ENCODE data around the gene NATD1. TPM values are rescaled to one million over a fixed set of nuclear protein-coding genes. Genes with fewer than 3 reads are reported as not detected.

NATD1 gene
- total RNA-seq, 1 donor from 2014 or later: 21.4 TPM

DNA sequence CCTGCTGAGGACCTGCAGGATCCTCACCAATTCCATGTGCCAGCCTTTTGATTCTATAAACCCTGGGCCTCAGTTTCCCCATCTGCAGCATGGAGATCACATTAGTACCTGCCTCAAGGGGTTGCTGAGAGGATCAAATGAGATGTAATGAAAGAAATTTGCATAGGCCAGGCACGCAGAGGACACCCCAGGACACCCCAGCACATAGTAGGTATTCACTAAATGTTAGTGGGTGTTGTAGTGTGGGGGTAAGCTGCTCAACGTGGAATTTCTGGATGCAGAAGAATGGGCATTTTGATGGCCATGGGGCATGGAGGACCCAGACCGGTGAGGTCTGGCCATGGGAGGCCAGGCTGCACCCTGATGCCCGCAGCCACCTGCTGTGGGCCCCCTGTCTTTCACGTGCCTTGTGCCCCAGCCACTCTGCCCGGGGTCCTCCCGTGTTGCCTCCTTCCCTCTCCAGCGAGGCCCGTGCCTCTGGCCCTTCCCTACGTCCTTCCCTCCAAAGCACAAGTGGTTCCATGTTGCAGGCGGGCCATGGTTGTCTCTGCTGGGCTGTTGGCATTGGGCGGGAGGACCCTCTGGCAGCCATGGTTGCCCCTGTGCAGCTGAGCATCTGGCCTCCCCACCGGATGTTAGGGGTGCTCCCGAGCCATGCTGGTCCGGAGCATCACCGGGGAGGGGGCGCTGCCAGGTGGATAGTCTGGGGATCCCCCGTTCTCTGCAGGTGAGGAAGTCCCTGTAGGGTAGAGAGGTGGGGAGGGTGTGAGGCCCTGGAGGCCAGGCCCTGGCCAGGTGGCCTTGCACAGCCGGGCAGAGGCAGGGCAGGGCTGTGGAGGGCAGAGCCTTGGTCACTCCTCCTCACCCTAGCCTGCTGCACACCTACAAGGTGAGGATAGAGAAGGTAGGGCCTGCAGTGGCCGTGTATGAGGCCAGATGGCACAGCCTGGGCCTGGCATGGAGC lies 39.9 kb upstream of the NATD1 start:
- ATAC-seq (no peak), DNase-seq (ENCODE audit: missing footprints) (no peak)
- intact Hi-C loops (cut with DNase I): no loop called here

DNA sequence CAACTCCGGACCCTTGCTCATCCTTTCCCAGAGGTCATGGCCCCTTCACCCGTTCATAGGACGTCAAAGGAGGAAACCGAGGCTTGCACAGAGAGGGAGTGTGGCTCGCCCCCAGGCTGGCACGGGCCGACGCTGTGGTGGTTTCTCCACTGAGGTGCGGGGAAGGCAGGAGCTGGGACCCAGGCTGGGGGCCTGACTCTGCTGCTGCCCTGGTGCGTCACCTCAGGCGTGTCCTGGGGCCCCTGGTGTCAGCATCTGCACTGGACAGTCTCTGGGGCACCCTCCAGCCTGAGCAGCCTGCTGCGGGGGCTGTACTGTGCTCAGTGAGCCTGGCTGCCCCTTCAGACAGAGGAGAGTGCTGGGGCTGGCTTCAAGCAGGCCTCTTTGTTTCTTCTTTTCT lies 38.7 kb upstream of the NATD1 start:
- ATAC-seq (no peak), DNase-seq (ENCODE audit: missing footprints) (no peak)
- intact Hi-C loops (cut with DNase I): no loop called here

DNA sequence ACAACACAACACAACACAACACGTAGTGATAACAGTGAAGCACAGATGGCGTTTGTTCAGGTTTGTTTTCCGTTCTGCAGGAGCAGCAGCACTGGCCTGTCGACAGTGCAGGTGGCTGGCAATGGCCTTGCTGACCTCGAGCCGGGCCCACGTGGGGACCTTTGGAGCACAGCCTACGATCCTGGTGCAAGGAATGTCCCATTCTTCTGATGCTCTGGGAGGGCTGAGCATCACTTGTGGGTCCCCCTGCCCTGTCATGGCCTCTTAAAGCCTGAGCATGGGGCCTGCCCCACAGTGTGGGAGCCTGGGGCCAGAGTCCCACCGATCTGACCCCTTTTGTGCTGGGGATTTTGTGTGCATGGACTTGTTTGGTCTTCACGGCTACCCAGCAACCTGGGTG lies 38.1 kb upstream of the NATD1 start:
- no peak for DNase-seq (ENCODE audit: missing footprints)
- no peak for ATAC-seq
- intact Hi-C loops (cut with DNase I): no loop called here

DNA sequence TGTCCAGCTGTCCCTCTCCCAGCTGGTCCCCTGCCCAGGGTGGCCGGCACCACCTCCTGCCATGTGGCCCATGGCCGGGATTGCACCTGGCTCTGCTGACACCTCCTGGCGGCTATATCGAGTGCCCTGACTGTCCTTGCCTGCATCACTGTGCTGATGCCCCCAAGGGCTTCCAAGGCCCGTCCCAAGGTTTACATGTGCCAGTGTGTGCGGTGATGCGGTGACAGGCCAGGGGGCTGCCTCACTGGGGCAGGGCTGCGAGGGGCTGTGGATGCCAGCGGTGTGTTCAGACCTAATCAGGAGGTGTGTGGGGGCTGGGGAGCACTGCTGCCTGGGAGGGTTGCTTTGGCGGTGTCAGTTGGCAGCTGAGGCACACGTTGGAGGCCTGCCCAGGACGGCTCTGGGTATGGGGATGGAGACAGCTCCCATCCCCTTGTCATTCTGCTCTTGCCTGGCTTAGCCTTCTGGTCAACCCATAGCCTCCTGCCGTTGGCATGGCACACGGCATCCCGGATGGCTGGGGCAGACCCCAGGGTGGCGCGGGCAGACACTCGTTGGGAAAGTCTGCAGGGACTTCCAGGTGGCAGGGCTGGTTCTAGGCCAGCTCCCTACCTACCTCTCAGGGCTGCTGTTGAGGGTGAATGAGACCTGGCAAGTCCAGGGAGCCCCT lies 36.8 kb upstream of the NATD1 start:
- peak; percentile 86 for DNase-seq (ENCODE audit: missing footprints)
- ATAC-seq: peak; percentile 64
- intact Hi-C loops (cut with DNase I): loop anchor here (5.0 kb wide), 1 partner anchor 82 kb away; no protein-coding TSS in a partner anchor

DNA sequence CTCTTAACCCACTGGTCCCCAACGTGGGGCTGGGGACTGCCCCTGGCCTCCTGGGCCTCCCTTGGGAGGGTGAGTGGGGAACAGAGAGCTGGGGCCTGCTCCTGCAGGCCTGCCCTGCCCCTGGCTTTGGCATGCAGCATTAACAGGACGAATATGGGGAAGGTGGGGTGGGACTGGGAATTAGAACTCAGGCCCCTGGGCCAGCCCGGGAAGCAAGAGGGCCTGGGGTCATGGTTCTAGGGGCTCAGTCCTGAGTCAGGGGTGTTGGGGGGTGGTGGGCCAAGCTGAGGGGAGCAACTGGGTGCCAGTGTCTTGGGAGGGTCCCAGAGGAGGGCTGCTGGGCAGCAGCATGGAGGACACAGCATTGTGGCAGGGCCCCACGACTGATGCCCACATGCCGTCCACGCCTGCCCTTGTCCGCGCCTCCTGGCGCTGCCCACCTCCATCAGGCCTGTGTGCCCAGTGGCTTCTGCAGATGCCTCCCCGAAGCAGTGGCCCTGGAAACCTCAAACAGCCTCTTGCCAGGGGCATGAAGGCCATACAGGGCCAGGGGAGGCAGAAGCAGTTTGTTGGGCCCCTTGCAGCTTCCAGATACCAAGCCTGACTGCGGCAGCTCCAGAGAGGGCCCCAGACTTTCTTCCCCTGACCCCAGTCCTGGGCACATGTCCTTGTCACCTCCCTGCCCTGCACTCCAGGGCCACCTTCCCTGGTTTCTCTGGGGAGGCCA lies 36.1 kb upstream of the NATD1 start:
- no peak for DNase-seq (ENCODE audit: missing footprints)
- no peak for ATAC-seq
- intact Hi-C loops (cut with DNase I): loop anchor here (5.0 kb wide), 1 partner anchor 83 kb away; no protein-coding TSS in a partner anchor

DNA sequence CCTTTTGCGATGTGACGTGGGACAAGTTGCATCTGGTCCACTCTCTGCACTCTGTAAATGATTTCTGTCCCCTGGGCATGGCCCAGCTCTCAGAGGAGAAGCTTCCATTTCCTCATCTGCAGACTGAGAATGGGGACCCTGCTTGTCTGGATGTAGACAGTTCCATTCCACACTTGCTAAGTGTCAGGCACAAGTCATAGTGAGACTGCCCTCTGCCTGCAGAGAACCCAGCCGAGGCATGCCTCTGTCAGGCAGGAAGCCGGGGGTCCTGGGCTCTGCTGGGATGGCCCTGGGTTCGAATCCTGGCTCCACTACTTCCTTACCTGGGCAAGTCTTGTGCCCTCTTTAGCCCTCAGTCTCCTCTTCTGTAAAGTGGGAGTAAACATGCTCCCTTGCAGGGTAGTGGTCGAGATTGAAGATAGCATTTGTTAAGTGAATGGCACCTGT lies 35.4 kb upstream of the NATD1 start:
- intact Hi-C loops (cut with DNase I): loop anchor here (5.0 kb wide), 1 partner anchor 84 kb away; no protein-coding TSS in a partner anchor
- ATAC-seq (no peak), DNase-seq (ENCODE audit: missing footprints) (no peak)

DNA sequence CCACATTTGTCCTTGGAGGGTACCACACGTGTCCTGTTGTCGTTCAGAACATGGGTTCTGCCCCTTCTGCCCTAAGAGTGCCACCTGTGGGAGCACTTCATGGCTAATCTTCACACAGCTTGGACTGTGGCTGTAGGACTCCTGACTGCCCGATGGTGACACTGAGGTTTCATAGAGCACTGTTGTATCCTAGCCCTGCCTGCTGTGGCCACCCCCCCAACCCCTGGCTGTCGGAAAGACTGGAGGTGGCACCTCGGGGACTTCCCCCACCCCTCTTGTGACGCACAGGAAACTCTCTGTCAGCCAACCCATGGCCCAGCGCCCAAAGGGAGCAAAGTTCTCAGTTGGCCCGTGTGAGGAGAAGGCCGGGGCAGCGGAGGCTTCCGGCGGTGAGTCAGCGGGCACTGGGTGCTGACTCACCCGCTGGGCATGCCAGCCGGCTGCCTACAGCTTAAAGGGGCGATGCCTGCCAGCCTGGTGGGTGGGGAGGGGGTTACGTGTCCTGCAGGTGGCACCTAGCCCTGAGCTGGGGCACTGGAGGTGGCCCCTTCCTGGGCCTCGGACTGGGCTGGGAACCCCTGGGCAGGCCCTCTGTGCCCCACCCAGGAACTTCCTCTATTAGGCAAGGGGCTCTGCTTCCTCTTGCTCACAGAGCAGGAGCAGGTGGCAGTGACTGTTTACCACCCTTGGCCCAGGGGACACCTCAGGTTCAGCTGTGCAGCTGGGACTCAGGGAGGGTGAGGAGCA lies 34.7 kb upstream of the NATD1 start:
- DNase-seq (ENCODE audit: missing footprints) (peak; percentile 97), ATAC-seq (peak; percentile 61)
- intact Hi-C loops (cut with DNase I): loop anchor here (5.0 kb wide), 1 partner anchor 84 kb away; no protein-coding TSS in a partner anchor

DNA sequence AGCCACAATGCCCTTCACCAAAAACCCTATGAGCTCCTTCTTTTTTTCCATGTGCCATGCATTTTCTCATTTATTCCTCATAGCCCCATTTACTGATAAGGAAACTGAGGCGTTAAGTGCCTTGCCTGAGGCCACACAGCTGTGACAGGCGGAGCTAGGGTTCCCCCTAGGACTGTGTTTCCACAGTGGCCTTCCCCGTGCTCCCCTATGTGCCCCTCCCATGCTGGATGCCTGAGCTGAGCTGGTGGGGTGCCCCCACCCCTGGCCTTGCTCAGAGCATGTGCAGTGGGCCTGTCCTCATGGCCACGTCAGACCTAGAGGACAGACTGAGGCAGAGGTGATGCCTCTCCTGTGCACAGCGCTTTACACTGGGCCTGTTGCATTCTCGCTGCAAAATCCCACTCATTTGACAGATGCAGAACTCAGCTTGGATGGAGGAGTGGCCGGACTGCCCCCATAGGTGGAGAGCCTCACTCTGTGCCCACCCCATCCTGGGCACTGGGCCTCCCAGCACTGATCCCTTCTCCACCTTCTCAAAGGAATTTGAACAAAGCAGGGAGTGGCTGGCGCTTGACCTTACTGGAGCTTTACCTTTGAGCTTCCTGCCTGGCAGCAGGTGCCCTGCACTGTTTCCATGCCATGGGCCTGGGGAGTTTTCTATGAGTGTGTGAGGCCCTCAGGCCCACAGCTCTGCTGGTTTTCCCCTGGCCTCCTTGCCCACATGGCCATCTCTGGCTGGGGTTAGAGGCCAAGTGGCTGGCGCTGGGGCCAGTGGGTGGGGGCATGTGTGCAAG lies 33.9 kb upstream of the NATD1 start:
- DNase-seq (ENCODE audit: missing footprints) (no peak), ATAC-seq (no peak)
- intact Hi-C loops (cut with DNase I): loop anchor here (5.0 kb wide), 1 partner anchor 85 kb away; no protein-coding TSS in a partner anchor

DNA sequence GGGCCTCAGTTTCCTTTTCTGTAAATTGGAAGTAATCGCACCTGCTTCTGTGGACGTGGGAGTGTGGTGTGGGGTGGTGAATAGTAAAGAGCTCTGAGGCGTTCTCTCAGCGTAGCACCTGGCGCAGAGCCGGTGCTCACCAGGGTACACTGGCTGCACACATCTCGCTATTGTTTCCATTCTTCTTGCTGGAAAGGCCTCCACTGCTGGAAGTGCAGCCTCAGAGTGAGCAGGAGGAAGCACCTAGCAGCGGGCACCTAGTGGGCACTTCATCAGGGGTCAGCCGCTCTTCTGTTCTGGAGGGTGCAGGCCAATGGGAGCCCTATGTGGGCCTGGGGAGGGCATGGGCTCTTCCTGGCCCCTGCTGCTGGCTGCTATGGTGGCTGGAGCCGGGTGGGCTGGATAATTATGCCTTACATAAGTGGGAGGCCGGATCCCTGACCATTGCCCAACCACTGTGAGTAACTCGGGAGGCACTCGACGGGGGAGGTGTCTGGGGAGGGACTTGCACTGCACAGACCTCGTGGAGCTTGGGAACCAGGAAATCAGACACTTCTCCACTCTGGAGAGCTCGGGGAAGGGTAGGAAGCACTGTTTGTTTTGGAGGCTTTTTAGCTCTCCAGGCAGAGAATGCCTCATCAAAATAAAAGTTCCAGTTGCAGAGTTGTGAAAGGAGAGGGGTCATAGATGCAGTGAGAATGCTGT lies 33.0 kb upstream of the NATD1 start:
- DNase-seq (ENCODE audit: missing footprints) (peak; percentile 94), ATAC-seq (peak; percentile 53)
- intact Hi-C loops (cut with DNase I): loop anchor here (5.0 kb wide), 1 partner anchor 86 kb away; no protein-coding TSS in a partner anchor

DNA sequence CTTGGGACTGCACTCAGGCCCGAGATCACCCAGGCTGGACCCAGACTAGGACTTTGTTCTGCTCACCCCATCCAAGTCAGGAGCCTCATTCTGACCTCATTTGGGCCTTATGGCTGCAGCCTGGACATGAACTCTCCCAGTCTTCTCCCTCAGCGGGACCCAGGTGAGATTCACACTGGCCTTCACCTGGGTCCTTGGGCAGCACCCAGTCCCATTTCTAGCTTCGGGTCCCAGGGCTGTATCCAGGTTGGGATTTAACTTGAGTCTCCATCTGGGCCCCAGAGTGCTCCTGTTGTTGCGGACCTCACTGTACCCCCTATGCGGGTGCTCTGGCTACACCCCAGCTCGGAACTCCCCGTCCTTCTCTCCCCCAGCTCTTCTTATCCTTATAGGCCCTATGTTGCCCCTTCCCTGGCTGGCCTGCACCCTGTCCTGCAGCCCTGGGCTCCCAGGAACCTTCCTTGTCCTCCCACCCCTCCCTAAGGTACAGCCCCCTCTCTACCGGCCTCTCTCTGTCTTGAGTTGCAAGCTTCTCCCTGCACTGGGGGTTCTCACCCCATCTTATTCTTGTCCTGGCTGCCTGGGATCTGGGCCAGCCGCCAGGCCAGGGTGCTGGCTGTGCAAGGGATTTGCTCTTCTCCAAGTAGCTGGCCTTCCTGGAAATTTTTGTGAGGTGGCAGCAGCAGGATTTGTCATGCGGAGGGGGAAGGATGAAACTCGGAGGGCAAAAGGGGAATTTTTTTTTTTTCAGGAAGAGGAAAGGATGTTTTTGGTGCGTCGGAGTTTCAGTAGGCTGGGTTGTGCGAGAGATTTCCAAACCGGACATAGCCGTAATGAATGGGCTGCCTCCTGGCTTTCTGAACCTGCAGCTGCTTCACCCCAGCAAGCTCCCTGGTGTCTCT lies 32.2 kb upstream of the NATD1 start:
- ATAC-seq (no peak), DNase-seq (ENCODE audit: missing footprints) (no peak)
- intact Hi-C loops (cut with DNase I): loop anchor here (2.0 to 5.0 kb wide), 3 partner anchors 33 to 159 kb away; partner anchors contain the start of genes DHRS7B and NATD1

DNA sequence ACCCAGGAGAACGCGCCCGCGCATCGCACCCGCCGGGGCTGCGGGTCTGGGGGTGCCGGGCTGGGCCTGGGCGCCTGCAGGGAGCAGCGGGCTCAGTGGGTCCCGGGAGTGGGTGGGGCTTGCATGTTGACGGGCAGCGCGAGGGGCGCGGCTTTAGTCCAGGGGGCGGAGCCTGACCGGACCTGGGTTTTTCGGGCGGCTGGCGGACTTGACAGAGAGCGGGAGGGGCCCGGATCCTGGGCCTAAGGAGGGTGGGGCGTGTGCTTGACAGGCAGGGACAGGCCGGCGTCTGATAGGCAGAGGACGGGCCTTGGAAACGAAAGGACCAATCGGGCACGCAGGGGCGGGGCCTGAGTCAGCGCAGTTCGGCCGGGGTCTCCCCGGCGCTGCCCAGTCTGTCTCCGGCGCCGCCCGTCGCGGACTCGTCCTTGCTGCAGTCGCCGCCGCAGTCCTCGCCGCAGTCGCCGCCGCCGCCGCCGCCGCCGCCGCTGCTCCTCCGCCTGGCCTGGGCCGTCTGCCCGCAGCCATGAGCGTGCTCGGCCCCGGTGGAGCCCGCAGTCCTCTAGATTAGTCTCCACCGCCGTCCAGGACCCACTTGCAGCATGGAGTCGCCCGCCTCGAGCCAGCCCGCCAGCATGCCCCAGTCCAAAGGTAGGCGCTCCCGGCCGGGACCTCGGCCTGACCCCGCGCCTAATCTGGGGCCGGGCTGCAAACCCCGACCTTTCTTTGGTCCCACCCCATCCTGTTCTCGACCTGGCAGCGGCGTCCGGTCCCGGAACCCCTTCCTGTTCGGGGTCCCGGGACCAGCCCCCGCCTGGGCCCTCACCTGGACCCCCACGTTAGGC lies 31.3 kb upstream of the NATD1 start, which contains the start of gene MAP2K3:
Gene MAP2K3 (plus strand): TSS at position 393 of the 845 bp plus-strand sequence. CDS start 210 bp downstream, at position 603.
- ATAC-seq (peak; percentile 89), DNase-seq (ENCODE audit: missing footprints) (peak; percentile 100)
- intact Hi-C loops (cut with DNase I): loop anchor here (2.0 to 5.0 kb wide), 6 partner anchors 32 to 242 kb away; partner anchors contain the start of genes DHRS7B, NATD1 and USP22

DNA sequence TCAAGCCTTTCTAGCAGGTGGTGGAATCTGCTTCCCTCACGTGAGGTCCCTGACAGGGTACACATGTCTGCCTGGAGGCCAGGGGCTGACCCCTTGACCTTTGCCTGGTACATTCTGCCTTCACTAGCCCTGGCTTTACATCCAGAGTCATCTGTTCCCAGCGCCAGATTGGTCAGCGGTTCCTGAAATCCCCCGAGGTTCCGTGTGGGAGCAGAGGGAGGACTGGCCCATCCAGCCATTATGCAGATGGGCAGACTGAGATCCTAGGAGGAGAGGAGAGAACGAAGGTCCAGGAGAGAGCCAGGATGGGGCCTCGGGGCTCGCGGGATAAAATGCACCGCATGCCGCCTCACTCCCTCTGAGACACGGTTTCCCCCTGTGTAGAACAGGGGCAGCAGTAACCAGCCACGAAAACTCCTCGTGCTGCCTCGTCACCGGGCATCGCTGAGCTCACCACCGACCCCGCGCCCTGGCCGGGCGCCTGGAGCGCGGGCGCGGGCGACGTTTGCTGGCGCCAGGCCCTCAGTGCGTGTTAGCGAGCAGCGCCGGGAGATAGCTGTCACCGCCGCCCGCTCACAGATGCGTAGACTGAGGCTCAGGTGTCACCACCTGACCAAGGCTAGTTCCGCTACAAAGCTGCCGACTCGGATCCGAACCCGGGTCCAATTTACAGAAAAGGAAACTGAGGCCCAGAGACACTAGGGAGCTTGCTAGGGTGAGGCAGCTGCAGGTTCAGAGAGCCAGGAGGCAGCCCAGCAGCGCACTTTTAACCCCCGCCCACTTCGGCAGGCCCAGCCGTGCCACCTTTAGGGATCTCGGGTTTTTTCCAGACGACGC lies 30.5 kb upstream of the NATD1 start:
- intact Hi-C loops (cut with DNase I): loop anchor here (2.0 to 5.0 kb wide), 5 partner anchors 31 to 241 kb away; partner anchors contain the start of genes DHRS7B, NATD1 and USP22
- ATAC-seq (no peak), DNase-seq (ENCODE audit: missing footprints) (no peak)

DNA sequence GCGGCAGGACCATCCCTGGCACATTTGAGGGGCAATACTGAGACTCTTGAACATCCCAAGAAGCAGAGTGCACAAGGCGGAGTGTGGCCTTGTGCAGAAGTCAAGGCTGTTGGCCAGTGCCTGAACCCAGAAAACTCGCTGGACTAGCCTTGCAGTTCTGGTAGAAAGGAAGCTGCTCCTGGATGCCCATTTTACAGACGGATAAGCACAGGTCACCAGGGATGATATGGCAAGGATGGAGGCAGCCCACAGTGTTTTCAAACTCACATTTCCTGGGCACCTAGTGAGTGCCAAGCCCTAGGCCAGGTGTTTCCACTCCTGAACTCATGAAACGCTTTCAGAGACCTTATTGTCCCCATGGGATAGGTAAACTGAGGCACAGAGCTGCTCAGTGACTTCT lies 29.6 kb upstream of the NATD1 start:
- ATAC-seq (no peak), DNase-seq (ENCODE audit: missing footprints) (no peak)
- intact Hi-C loops (cut with DNase I): loop anchor here (5.0 kb wide), 3 partner anchors 39 to 241 kb away; partner anchors contain the start of gene USP22

DNA sequence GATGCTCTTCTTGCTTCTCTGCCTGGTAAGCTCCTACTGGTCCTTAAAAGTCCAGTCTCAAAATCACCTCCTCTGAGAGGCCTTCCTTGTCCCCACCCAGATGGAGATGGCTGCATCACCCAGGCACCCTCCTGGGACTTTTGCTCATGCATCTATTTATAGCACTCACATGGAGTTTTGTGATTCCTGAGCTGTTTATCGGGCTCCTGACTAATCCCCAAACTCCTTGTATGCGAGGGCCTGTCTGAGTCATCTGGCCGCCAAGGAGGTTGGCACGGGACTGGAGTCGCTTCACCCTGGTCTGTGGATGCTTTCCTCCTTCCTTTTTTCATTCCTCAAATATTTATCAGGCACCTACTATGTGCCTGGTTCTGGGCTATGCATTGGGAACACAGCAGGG lies 29.0 kb upstream of the NATD1 start:
- DNase-seq (ENCODE audit: missing footprints): no peak

More for the DNA sequence above, 29.0 kb upstream of the NATD1 start:
- no peak for ATAC-seq
- intact Hi-C loops (cut with DNase I): loop anchor here (5.0 kb wide), 3 partner anchors 40 to 240 kb away; partner anchors contain the start of gene USP22

All from Right ventricle myocardium inferior (tissue), 1 donor.